Measurements from ENCODE around the gene MOV10L1.

The MOV10L1 gene

GRCh38 chr22:50174382-50175190 lies 84.8 kb downstream of the MOV10L1 start:
- peaks cover 0 to 17% (median 10%) of the 10 kb centered on the region in 4 donors for H3K4me1 ChIP-seq
- no peaks in the 10 kb centered on the region for H3K9me3 ChIP-seq
- H3K36me3 ChIP-seq = no peaks in the 10 kb centered on the region
- intact Hi-C loops (cut with DNase I; ENCODE audit: low total_unique reads) = no loop called here
- TF ChIP-seq CTCF (IDR thresholded peaks at IDR 0.05) = no peak
- no peak overlapping the region for H3K27ac ChIP-seq
- peaks cover 0 to 91% of the 10 kb centered on the region in 2 donors for H3K27me3 ChIP-seq
- H3K4me3 ChIP-seq = no peak overlapping the region
- DNase-seq = no peak

GRCh38 chr22:50175191-50175461 lies 85.3 kb downstream of the MOV10L1 start:
- no peak overlapping the region for H3K4me3 ChIP-seq
- H3K36me3 ChIP-seq = no peaks in the 10 kb centered on the region
- H3K4me1 ChIP-seq = peaks cover 0 to 12% (median 6%) of the 10 kb centered on the region in 4 donors
- no peak overlapping the region for H3K27ac ChIP-seq
- intact Hi-C loops (cut with DNase I; ENCODE audit: low total_unique reads) = no loop called here
- no peak for DNase-seq
- TF ChIP-seq CTCF (IDR thresholded peaks at IDR 0.05) = no peak
- no peaks in the 10 kb centered on the region for H3K9me3 ChIP-seq
- H3K27me3 ChIP-seq = peaks cover 0 to 91% of the 10 kb centered on the region in 2 donors

GRCh38 chr22:50175921-50176849 lies 86.4 kb downstream of the MOV10L1 start:
- Histone ChIP-seq H3K4me1 (peaks cover 0 to 6% (median under 1%) of the 10 kb centered on the region in 4 donors), H3K36me3 (no peaks in the 10 kb centered on the region), H3K27me3 (peaks cover 0 to 94% of the 10 kb centered on the region in 2 donors), H3K4me3 (no peak overlapping the region), H3K27ac (no peak overlapping the region), H3K9me3 (no peaks in the 10 kb centered on the region)
- intact Hi-C loops (cut with DNase I; ENCODE audit: low total_unique reads) = no loop called here
- TF ChIP-seq CTCF (IDR thresholded peaks at IDR 0.05) = no peak
- DNase-seq = no peak

- H3K36me3 ChIP-seq = no peaks in the 10 kb centered on the region
- intact Hi-C loops (cut with DNase I; ENCODE audit: low total_unique reads) = no loop called here
- H3K9me3 ChIP-seq = no peaks in the 10 kb centered on the region
- H3K4me1 ChIP-seq = peaks cover 0 to 4% (median 0%) of the 10 kb centered on the region in 4 donors
- no peak overlapping the region for H3K4me3 ChIP-seq
- peaks cover 0 to 86% of the 10 kb centered on the region in 2 donors for H3K27me3 ChIP-seq
- DNase-seq = no peak
- H3K27ac ChIP-seq = no peak overlapping the region
- TF ChIP-seq CTCF (IDR thresholded peaks at IDR 0.05) = no peak
Observed at GRCh38 chr22:50176850-50177536, 87.2 kb downstream of the MOV10L1 start.

Data from tibial artery (tissue), 4 donors.